ENCODE measurements around the gene TCOF1.

The TCOF1 gene

GRCh38 chr5:150357326-150358260 lies at the start of gene TCOF1:
Gene TCOF1, plus strand, starts transcription at chr5:150357697. Its CDS starts 50 bp downstream, at chr5:150357747.
- DNase-seq (ENCODE audit: low read depth, low spot score): peak; percentile 98

GRCh38 chr5:150309101-150309885 lies 48.2 kb upstream of the TCOF1 start:
- peak; percentile 82 for DNase-seq (ENCODE audit: low read depth, low spot score)

- no peak for DNase-seq (ENCODE audit: low read depth, low spot score)
Observed at GRCh38 chr5:150309886-150310239, 47.6 kb upstream of the TCOF1 start.

GRCh38 chr5:150310246-150310645 lies 47.3 kb upstream of the TCOF1 start:
- DNase-seq (ENCODE audit: low read depth, low spot score): no peak

GRCh38 chr5:150311015-150311692 lies 46.3 kb upstream of the TCOF1 start:
- DNase-seq (ENCODE audit: low read depth, low spot score): peak; percentile 58

GRCh38 chr5:150312518-150312917 lies 45.0 kb upstream of the TCOF1 start:
- no peak for DNase-seq (ENCODE audit: low read depth, low spot score)

GRCh38 chr5:150313501-150313900 lies 44.0 kb upstream of the TCOF1 start:
- no peak for DNase-seq (ENCODE audit: low read depth, low spot score)

GRCh38 chr5:150313921-150314716 lies 43.4 kb upstream of the TCOF1 start:
- no peak for DNase-seq (ENCODE audit: low read depth, low spot score)

GRCh38 chr5:150315245-150315644 lies 42.3 kb upstream of the TCOF1 start:
- no peak for DNase-seq (ENCODE audit: low read depth, low spot score)

- no peak for DNase-seq (ENCODE audit: low read depth, low spot score)
Observed at GRCh38 chr5:150316320-150316719, 41.2 kb upstream of the TCOF1 start.

GRCh38 chr5:150317048-150318003 lies 40.2 kb upstream of the TCOF1 start:
- DNase-seq (ENCODE audit: low read depth, low spot score): peak; percentile 94

GRCh38 chr5:150318613-150319483 lies 38.6 kb upstream of the TCOF1 start:
- DNase-seq (ENCODE audit: low read depth, low spot score): peak; percentile 44

- DNase-seq (ENCODE audit: low read depth, low spot score): no peak
Observed at GRCh38 chr5:150319484-150319790, 38.1 kb upstream of the TCOF1 start.

- DNase-seq (ENCODE audit: low read depth, low spot score): peak; percentile 69
Observed at GRCh38 chr5:150320044-150320613, 37.4 kb upstream of the TCOF1 start.

GRCh38 chr5:150321211-150321610 lies 36.3 kb upstream of the TCOF1 start:
- DNase-seq (ENCODE audit: low read depth, low spot score): no peak

- no peak for DNase-seq (ENCODE audit: low read depth, low spot score)
Observed at GRCh38 chr5:150321784-150322183, 35.7 kb upstream of the TCOF1 start.

GRCh38 chr5:150322202-150322601 lies 35.3 kb upstream of the TCOF1 start:
- no peak for DNase-seq (ENCODE audit: low read depth, low spot score)

GRCh38 chr5:150323092-150323491 lies 34.4 kb upstream of the TCOF1 start:
- DNase-seq (ENCODE audit: low read depth, low spot score): no peak

- DNase-seq (ENCODE audit: low read depth, low spot score): no peak
Observed at GRCh38 chr5:150323819-150324218, 33.7 kb upstream of the TCOF1 start.
